Smooth muscle cell (in vitro differentiated cells): ENCODE results near the gene EIF5. TPM values are rescaled to one million over a fixed set of nuclear protein-coding genes. Genes with fewer than 3 reads are reported as not detected.

ENCODE experiments used
- DNase-seq: peaks from one replicate; lab custom pipeline; 2025; ENCODE audit not compliant: unreplicated experiment; lab: John Stamatoyannopoulos, UW
- H2AFZ ChIP-seq: fragments of 200-600 bp; sonication (generic); 2 replicates; pipeline ENCODE4 v1.6.0; 2016; ENCODE audit warnings: antibody characterized with exemption, low read depth, mild to moderate bottlenecking
- H3F3A ChIP-seq: fragments of 200-600 bp; sonication (generic); 2 replicates; pipeline ENCODE4 v1.6.0; 2017; ENCODE audit warnings: antibody characterized with exemption, low read depth
- H3K27ac ChIP-seq: fragments of 200-600 bp; sonication (generic); 2 replicates; pipeline ENCODE4 v1.5.1; 2016; ENCODE audit warnings: low read depth, mild to moderate bottlenecking
- H3K27me3 ChIP-seq: fragments of 200-600 bp; sonication (generic); 2 replicates; pipeline ENCODE4 v1.6.1; 2016; ENCODE audit warnings: low read depth, mild to moderate bottlenecking
- H3K36me3 ChIP-seq: fragments of 200-600 bp; sonication (generic); 2 replicates; pipeline ENCODE4 v1.5.1; 2016; ENCODE audit warnings: low read depth
- H3K4me1 ChIP-seq: fragments of 200-600 bp; sonication (generic); 2 replicates; pipeline ENCODE4 v1.5.1; 2016; ENCODE audit warnings: low read depth
- H3K4me2 ChIP-seq: fragments of 200-600 bp; sonication (generic); 2 replicates; pipeline ENCODE4 v1.6.0; 2016; ENCODE audit warnings: mild to moderate bottlenecking
- H3K4me3 ChIP-seq: fragments of 200-600 bp; sonication (generic); 2 replicates; pipeline ENCODE4 v1.5.1; 2016; ENCODE audit warnings: mild to moderate bottlenecking
- H3K79me2 ChIP-seq: fragments of 200-600 bp; sonication (generic); 2 replicates; pipeline ENCODE4 v1.6.0; 2016; ENCODE audit warnings: low read depth, mild to moderate bottlenecking
- H3K9ac ChIP-seq: fragments of 200-600 bp; sonication (generic); 2 replicates; pipeline ENCODE4 v1.6.0; 2016; ENCODE audit warnings: low read depth
- H3K9me3 ChIP-seq: fragments of 200-600 bp; sonication (generic); replicated peaks from 2 replicates; pipeline ENCODE4 v1.5.1; 2016; ENCODE audit warnings: low read depth
- H4K20me1 ChIP-seq: fragments of 200-600 bp; sonication (generic); 2 replicates; pipeline ENCODE4 v1.6.0; 2016; ENCODE audit warnings: low read depth
- WGBS: methylation state at CpG from one replicate; pipeline ENCODE4 v1.1.7; 2016; ENCODE audit warnings: low lambda C conversion rate; 5-methylcytosine and 5-hydroxymethylcytosine counted together
- polyA plus RNA-seq: library from polyadenylated mRNA; unstranded; fragments of >200 nt; fragmentation: Nextera tagmentation; extraction: Ambion mirVana; gene quantifications from 2 replicates; pipeline ENCODE4 v1.2.1, GENCODE V29; 2016
- total RNA-seq: library from RNA; depleted of rRNA; stranded (reverse); fragments of >200 nt; gene quantifications from 2 replicates; pipeline ENCODE4 v1.2.3, GENCODE V29; 2014
- TF ChIP-seq, protein P1 (sequence below): fragments of 200-600 bp; sonication (generic); IDR thresholded peaks from 2 replicates; pipeline ENCODE4 v1.5.1; 2017; ENCODE audit warnings: borderline replicate concordance, mild to moderate bottlenecking, antibody characterized with exemption; ENCODE audit not compliant: insufficient read depth, poor library complexity, severe bottlenecking

EIF5 gene
- total and polyA plus RNA-seq, 2 experiments from 2014 or later = 278 to 290 TPM

DNA sequence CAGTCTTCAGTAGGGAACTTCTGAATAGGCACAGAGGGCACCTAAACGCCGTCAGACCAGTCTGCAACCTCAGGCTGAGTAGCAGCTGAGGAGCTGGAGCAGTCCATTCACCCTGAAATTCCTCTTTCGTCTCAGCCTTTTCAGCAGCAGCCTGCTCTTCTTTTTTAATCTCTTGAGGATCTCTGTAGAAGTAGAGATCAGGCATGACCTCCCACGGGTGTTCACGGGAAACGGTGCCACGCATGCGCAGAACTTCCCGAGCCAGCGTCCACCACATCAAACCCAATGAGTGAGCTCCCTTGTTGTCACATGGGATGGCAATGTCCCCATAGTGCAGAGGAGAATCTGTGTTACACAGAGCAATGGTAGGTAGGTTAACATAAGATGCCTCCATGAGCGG lies 40.1 kb downstream of the EIF5 start:
- H3K27me3 ChIP-seq = no peaks in the 10 kb centered on the region
- no peak overlapping the region for H3K4me2 ChIP-seq
- no peaks in the 10 kb centered on the region for H3K36me3 ChIP-seq
- no peaks in the 10 kb centered on the region for H4K20me1 ChIP-seq
- H3K4me3 ChIP-seq = no peak overlapping the region
- no peak overlapping the region for H3K9ac ChIP-seq
- H2AFZ ChIP-seq = no peak overlapping the region
- no peak for DNase-seq
- H3K9me3 ChIP-seq = no peaks in the 10 kb centered on the region
- no peaks in the 10 kb centered on the region for H3F3A ChIP-seq
- H3K27ac ChIP-seq = no peak overlapping the region
- H3K79me2 ChIP-seq = no peaks in the 10 kb centered on the region
- TF ChIP-seq, protein P1, sequence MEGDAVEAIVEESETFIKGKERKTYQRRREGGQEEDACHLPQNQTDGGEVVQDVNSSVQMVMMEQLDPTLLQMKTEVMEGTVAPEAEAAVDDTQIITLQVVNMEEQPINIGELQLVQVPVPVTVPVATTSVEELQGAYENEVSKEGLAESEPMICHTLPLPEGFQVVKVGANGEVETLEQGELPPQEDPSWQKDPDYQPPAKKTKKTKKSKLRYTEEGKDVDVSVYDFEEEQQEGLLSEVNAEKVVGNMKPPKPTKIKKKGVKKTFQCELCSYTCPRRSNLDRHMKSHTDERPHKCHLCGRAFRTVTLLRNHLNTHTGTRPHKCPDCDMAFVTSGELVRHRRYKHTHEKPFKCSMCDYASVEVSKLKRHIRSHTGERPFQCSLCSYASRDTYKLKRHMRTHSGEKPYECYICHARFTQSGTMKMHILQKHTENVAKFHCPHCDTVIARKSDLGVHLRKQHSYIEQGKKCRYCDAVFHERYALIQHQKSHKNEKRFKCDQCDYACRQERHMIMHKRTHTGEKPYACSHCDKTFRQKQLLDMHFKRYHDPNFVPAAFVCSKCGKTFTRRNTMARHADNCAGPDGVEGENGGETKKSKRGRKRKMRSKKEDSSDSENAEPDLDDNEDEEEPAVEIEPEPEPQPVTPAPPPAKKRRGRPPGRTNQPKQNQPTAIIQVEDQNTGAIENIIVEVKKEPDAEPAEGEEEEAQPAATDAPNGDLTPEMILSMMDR = no peak
- WGBS = 94% methylated on average over 11 of the region's 11 CpGs
- H3K4me1 ChIP-seq = no peaks in the 10 kb centered on the region

- Histone ChIP-seq H3K27me3 (no peaks in the 10 kb centered on the region), H3K36me3 (no peaks in the 10 kb centered on the region), H3K79me2 (no peaks in the 10 kb centered on the region), H3F3A (peaks cover 3% of the 10 kb centered on the region), H3K27ac (no peak overlapping the region), H3K9ac (no peak overlapping the region), H3K4me1 (no peaks in the 10 kb centered on the region), H3K4me3 (no peak overlapping the region), H3K9me3 (no peaks in the 10 kb centered on the region), H2AFZ (no peak overlapping the region), H3K4me2 (no peak overlapping the region), H4K20me1 (no peaks in the 10 kb centered on the region)
- TF ChIP-seq, protein P1 = no peak
- 75% methylated on average over 2 of the region's 2 CpGs for WGBS
- no peak for DNase-seq
These were observed 43.5 kb downstream of the EIF5 start for GRCh38 chr14:103377522-103378037.

DNA sequence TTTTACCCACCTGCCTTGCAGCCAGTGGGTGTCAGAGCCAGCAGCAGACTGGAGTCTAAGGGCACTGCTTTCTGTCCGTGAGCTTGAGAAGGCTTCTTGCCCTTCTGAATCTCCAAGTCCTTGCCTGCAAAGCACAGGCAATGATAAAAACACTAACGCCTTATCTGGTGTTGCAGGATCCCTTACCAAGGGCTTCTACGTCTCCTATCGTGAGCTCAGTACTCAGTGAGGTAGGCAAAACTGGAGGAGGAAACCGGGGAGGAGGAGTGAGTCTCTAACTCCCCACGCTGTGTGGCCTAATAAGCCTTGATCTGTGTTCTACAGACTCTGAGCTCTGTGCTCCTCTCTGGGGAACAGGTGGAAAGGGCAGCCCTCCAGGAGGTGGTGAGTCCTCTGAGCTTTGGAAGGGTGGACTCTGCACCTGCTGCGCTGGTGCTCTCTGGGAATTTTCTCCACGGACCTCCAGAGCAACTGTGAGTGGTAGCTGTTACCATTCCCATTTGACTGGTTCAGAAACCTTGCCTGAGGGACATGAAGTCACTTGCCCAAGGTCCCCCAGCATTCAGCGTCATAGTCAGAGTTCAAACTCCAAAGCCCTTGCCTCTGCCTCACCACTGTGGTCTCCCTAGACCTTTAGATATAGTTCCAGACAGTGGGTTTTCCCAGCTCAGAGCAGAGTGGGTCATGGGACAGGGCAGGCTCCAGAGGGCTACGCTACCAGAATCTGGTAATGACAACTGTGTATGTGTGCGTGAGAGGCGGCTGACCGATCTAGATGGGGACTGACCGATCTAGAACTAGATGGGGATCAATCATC lies 44.2 kb downstream of the EIF5 start:
- no peak overlapping the region for H3K4me2 ChIP-seq
- DNase-seq = no peak
- WGBS = 90% methylated on average over 14 of the region's 14 CpGs
- TF ChIP-seq, protein P1 = no peak
- no peaks in the 10 kb centered on the region for H3K27me3 ChIP-seq
- H3K4me1 ChIP-seq = no peaks in the 10 kb centered on the region
- no peaks in the 10 kb centered on the region for H3K9me3 ChIP-seq
- H3K9ac ChIP-seq = no peak overlapping the region
- no peak overlapping the region for H3K27ac ChIP-seq
- H3K36me3 ChIP-seq = no peaks in the 10 kb centered on the region
- no peaks in the 10 kb centered on the region for H3K79me2 ChIP-seq
- H3K4me3 ChIP-seq = no peak overlapping the region
- peaks cover 3% of the 10 kb centered on the region for H3F3A ChIP-seq
- H4K20me1 ChIP-seq = no peaks in the 10 kb centered on the region
- no peak overlapping the region for H2AFZ ChIP-seq
